ENCODE measurements around the gene IFT25. TPM values are rescaled to one million over a fixed set of nuclear protein-coding genes. Genes with fewer than 3 reads are reported as not detected.

IFT25 gene
- total RNA-seq, 1 donor, result 30.2 TPM

DNA sequence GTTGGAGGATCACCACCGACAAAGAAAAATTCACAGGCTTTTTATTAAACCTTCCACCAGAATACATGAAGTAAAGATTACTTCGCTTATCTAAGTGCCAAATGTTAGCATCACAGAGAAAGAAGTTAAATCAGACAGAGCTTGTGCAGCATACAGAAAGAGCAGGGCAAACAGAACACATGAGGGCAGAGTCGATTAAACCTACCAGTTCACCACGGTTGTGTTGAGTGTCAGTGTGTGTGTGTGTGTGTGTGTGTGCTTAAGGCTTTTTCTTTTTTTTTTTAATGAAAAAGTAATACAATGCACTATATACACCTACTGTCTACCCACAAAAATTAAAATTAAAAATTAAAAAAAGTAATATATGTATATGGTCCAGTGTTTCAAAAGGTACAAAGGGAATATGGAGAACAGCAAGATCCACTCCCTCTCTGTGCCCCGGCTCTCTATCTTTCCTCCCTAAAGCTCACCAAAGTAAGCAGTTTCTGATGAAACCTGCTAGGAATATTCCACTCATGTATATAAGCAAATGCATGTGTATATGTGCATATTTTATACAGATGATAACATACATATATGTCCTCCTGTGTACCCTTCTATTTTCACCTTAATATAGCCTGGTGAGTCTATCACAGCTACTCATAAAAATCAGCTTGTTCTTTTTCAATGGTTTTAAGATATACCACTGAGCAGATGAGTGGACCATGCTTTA lies 73.6 kb downstream of the IFT25 start:
- H3K4me3 ChIP-seq (ENCODE audit: low read depth, low read length), result no peak overlapping the region
- DNase-seq (ENCODE audit: low read depth), result no peak
- TF ChIP-seq, protein P1, sequence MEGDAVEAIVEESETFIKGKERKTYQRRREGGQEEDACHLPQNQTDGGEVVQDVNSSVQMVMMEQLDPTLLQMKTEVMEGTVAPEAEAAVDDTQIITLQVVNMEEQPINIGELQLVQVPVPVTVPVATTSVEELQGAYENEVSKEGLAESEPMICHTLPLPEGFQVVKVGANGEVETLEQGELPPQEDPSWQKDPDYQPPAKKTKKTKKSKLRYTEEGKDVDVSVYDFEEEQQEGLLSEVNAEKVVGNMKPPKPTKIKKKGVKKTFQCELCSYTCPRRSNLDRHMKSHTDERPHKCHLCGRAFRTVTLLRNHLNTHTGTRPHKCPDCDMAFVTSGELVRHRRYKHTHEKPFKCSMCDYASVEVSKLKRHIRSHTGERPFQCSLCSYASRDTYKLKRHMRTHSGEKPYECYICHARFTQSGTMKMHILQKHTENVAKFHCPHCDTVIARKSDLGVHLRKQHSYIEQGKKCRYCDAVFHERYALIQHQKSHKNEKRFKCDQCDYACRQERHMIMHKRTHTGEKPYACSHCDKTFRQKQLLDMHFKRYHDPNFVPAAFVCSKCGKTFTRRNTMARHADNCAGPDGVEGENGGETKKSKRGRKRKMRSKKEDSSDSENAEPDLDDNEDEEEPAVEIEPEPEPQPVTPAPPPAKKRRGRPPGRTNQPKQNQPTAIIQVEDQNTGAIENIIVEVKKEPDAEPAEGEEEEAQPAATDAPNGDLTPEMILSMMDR (IDR thresholded peaks at IDR 0.05; ENCODE audit: insufficient read depth, low read depth, low read length), result no peak

Other genes starting within 250 kb of the IFT25 start
- gene GLIS1, start 206.5 kb downstream of the IFT25 start, total RNA-seq, result 0.43 and 0.97 TPM in 2 replicates
- 13.9 and 28.9 TPM in 2 replicates for gene NDC1, start 107.4 kb downstream of the IFT25 start, total RNA-seq
- 27.4 and 31.1 TPM in 2 replicates for gene YIPF1, start 55.9 kb downstream of the IFT25 start, total RNA-seq
- gene DIO1, start 51.5 kb downstream of the IFT25 start, total RNA-seq, result not detected in 2 replicates
- 39.0 and 47.1 TPM in 2 replicates for gene LRRC42, start 651 bp upstream of the IFT25 start, total RNA-seq
- not detected in 2 replicates for gene LDLRAD1, start 72.5 kb upstream of the IFT25 start, total RNA-seq
- gene TMEM59, start 107.5 kb upstream of the IFT25 start, total RNA-seq, result 156 and 237 TPM in 2 replicates
- 1.9 and 3.0 TPM in 2 replicates for gene TCEANC2, start 107.9 kb upstream of the IFT25 start, total RNA-seq
- not detected in 2 replicates for gene CDCP2, start 207.3 kb upstream of the IFT25 start, total RNA-seq